Measurements from ENCODE around the gene SLC2A4RG. TPM values are rescaled to one million over a fixed set of nuclear protein-coding genes. Genes with fewer than 3 reads are reported as not detected.

SLC2A4RG gene
- total and polyA plus RNA-seq, 2 of the 4 experiments (the other 2 are of a cell fraction): 5.0 to 50.3 TPM

DNA sequence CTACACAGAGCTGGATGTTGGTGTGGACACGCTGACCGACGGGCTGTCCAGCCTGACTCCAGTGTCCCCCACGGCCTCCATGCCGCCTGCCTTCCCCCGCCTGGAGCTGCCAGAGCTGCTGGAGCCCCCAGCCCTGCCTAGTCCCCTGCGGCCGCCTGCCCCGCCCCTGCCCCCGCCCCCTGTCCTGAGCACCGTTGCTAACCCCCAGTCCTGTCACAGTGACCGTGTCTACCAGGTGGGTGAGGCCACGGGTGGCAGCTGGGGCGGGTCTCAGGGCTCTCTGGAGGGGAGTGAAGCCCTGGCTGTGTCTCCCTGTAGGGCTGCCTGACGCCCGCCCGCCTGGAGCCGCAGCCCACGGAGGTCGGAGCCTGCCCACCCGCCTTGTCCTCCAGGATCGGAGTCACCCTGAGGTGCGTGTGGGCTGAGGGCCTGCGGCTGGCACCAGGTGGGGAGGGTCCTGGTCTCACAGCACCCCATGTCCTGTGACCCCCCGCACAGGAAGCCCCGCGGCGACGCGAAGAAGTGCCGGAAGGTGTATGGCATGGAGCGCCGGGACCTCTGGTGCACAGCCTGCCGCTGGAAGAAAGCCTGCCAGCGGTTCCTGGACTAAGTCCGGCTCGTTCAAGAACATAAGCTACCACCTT, 2.9 kb downstream of the SLC2A4RG start:
- ChIA-PET POLR2A (ENCODE audit: unreplicated experiment) (no interaction called here), CTCF (no interaction called here)
- intact Hi-C loops (cut with micrococcal nuclease) (no loop called here), in situ Hi-C loops (cut with MboI; ENCODE audit: low sequenced_read_pairs) (no loop called here), dilution Hi-C loops (cut with HindIII; ENCODE audit: low sequenced_read_pairs, unreplicated experiment) (no loop called here)
- no peak overlapping the region for H2BK15ac ChIP-seq (ENCODE audit: low read depth, low read length)
- H4K20me1 ChIP-seq (ENCODE audit: insufficient read depth, low read length): peaks cover 11% of the 10 kb centered on the region
- H3K14ac ChIP-seq (replicated peaks; ENCODE audit: low read depth, low read length): no peak overlapping the region
- no peak overlapping the region for H3K27ac ChIP-seq (ENCODE audit: insufficient read depth, low read length)
- H3K9me3 ChIP-seq (ENCODE audit: control insufficient read depth, insufficient read depth, low read length): no peaks in the 10 kb centered on the region
- H3K4me3 ChIP-seq (ENCODE audit: insufficient read depth, low read depth, low read length): no peak overlapping the region
- H3K79me1 ChIP-seq (ENCODE audit: low read depth in 1 of 2, low read length in 2 of 2): peaks cover 4 to 9% of the 10 kb centered on the region in 2 experiments; a peak in 2 of 4 replicates
- BruUV-seq (replicated peaks): no TSS peak
- no peak overlapping the region for H4K8ac ChIP-seq (ENCODE audit: low read depth in 2 of 2, low read length in 2 of 2)
- H3K4ac ChIP-seq (ENCODE audit: low read depth, low read length): no peak overlapping the region
- H3K56ac ChIP-seq (ENCODE audit: extremely low read depth, insufficient read depth, low read length): no peak overlapping the region
- H2AFZ ChIP-seq (replicated peaks; ENCODE audit: low read length, poor library complexity): no peak overlapping the region
- no peak overlapping the region for H2BK120ac ChIP-seq (ENCODE audit: low read depth, low read length)
- no peak overlapping the region for H3K18ac ChIP-seq (ENCODE audit: low read depth, low read length)
- H2BK20ac ChIP-seq (ENCODE audit: low read depth, low read length): no peak overlapping the region
- H3K27me3 ChIP-seq (ENCODE audit: control insufficient read depth, insufficient read depth, low read length): no peaks in the 10 kb centered on the region
- H3K23ac ChIP-seq (ENCODE audit: low read depth, low read length): no peak overlapping the region
- TF ChIP-seq CHD1 (IDR thresholded peaks at IDR 0.05; ENCODE audit: low read depth, low read length) (no peak), FOS (IDR thresholded peaks at IDR 0.05; ENCODE audit: low read depth, low read length) (no peak), NFE2L2 (IDR thresholded peaks at IDR 0.05; ENCODE audit: low read depth, low read length) (no peak), CEBPB (IDR thresholded peaks at IDR 0.05; ENCODE audit: low read depth, low read length) (no peak), BHLHE40 (IDR thresholded peaks at IDR 0.05; ENCODE audit: low read depth, low read length) (no peak), SMC3 (IDR thresholded peaks at IDR 0.05; ENCODE audit: low read depth, low read length) (no peak)
- TF ChIP-seq, protein P1, sequence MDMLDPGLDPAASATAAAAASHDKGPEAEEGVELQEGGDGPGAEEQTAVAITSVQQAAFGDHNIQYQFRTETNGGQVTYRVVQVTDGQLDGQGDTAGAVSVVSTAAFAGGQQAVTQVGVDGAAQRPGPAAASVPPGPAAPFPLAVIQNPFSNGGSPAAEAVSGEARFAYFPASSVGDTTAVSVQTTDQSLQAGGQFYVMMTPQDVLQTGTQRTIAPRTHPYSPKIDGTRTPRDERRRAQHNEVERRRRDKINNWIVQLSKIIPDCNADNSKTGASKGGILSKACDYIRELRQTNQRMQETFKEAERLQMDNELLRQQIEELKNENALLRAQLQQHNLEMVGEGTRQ (IDR thresholded peaks at IDR 0.05; ENCODE audit: low read depth, low read length): no peak
- H3K9me1 ChIP-seq (ENCODE audit: insufficient read depth, low read length): no peaks in the 10 kb centered on the region
- H4K5ac ChIP-seq (ENCODE audit: low read depth, low read length): no peak overlapping the region
- no peak overlapping the region for H2BK5ac ChIP-seq (ENCODE audit: low read depth, low read length, poor library complexity, severe bottlenecking)
- DNase-seq (no peak), ATAC-seq (ENCODE audit: low read depth) (no peak)
- H2AK9ac ChIP-seq (replicated peaks; ENCODE audit: low read depth, low read length, poor library complexity): no peak overlapping the region
- H3K36me3 ChIP-seq (ENCODE audit: control insufficient read depth, insufficient read depth, low read length): peaks cover 30% of the 10 kb centered on the region; the same call in 1 of the 2 replicates
- WGBS, 2 experiments (ENCODE audit: extremely low coverage in 2 of 2, insufficient read length in 1 of 2): 97% methylated on average over 14 of the region's 37 CpGs; no CpG with 5 or more reads in 1 of the 2 experiments
- H3K4me1 ChIP-seq (ENCODE audit: control insufficient read depth, insufficient read depth, low read length): peaks cover 10% of the 10 kb centered on the region
- H3K9ac ChIP-seq (ENCODE audit: low read depth, low read length): no peak overlapping the region
- no peak overlapping the region for H4K91ac ChIP-seq (ENCODE audit: insufficient read depth, low read depth, low read length)
- no peak overlapping the region for H2AK5ac ChIP-seq (ENCODE audit: low read depth, low read length)
- H3K4me2 ChIP-seq (ENCODE audit: low read depth, low read length): no peak overlapping the region

Data from IMR-90 (cell line).